ENCODE results near the gene SLC15A2. TPM values are rescaled to one million over a fixed set of nuclear protein-coding genes. Genes with fewer than 3 reads are reported as not detected.

The SLC15A2 gene
- 0.99 and 2.2 TPM in 2 replicates for total RNA-seq

GRCh38 chr3:121894301-121894990 lies at the start of gene SLC15A2:
Gene SLC15A2, plus strand, starts transcription at chr3:121894401. Its CDS starts 76 bp downstream, at chr3:121894477.

Other genes with a start within 250 kb of the SLC15A2 start
- gene HCLS1, start 233.5 kb upstream of the SLC15A2 start, total RNA-seq, result 0.39 TPM in 1 of 2 replicates, not detected in the other
- 15.3 and 27.0 TPM in 2 replicates for gene GOLGB1, start 144.7 kb upstream of the SLC15A2 start, total RNA-seq
- gene IQCB1, start 59.3 kb upstream of the SLC15A2 start, total RNA-seq, result 15.7 and 16.7 TPM in 2 replicates
- 0.62 and 2.5 TPM in 2 replicates for gene EAF2, start 59.2 kb upstream of the SLC15A2 start, total RNA-seq
- gene ILDR1, start 127.8 kb downstream of the SLC15A2 start, total RNA-seq, result 0.42 and 0.55 TPM in 2 replicates
- 0.16 TPM in 1 of 2 replicates, not detected in the other for gene CD86, start 161.0 kb downstream of the SLC15A2 start, total RNA-seq

All from hair follicular keratinocyte (primary cell).